Measurements from ENCODE around the gene BMAL1. TPM values are rescaled to one million over a fixed set of nuclear protein-coding genes. Genes with fewer than 3 reads are reported as not detected.

BMAL1 gene
- total and polyA plus RNA-seq, 2 of the 8 experiments (the other 6 are each of a cell fraction or from before 2014, with no cell fraction given) = 6.8 to 6.9 TPM

- TF ChIP-seq SP4 (IDR thresholded peaks at IDR 0.05; ENCODE audit: low read length) (no peak), TEAD4 (IDR thresholded peaks at IDR 0.05; ENCODE audit: low read depth, low read length) (no peak), CREB1 (IDR thresholded peaks at IDR 0.05) (no peak), PHF8 (conservative IDR thresholded peaks at IDR 0.05; ENCODE audit: low read depth, low read length) (no peak), EGR1 (IDR thresholded peaks at IDR 0.05; ENCODE audit: borderline replicate concordance, low read depth, low read length) (no peak)
- TF ChIP-seq, protein P1, sequence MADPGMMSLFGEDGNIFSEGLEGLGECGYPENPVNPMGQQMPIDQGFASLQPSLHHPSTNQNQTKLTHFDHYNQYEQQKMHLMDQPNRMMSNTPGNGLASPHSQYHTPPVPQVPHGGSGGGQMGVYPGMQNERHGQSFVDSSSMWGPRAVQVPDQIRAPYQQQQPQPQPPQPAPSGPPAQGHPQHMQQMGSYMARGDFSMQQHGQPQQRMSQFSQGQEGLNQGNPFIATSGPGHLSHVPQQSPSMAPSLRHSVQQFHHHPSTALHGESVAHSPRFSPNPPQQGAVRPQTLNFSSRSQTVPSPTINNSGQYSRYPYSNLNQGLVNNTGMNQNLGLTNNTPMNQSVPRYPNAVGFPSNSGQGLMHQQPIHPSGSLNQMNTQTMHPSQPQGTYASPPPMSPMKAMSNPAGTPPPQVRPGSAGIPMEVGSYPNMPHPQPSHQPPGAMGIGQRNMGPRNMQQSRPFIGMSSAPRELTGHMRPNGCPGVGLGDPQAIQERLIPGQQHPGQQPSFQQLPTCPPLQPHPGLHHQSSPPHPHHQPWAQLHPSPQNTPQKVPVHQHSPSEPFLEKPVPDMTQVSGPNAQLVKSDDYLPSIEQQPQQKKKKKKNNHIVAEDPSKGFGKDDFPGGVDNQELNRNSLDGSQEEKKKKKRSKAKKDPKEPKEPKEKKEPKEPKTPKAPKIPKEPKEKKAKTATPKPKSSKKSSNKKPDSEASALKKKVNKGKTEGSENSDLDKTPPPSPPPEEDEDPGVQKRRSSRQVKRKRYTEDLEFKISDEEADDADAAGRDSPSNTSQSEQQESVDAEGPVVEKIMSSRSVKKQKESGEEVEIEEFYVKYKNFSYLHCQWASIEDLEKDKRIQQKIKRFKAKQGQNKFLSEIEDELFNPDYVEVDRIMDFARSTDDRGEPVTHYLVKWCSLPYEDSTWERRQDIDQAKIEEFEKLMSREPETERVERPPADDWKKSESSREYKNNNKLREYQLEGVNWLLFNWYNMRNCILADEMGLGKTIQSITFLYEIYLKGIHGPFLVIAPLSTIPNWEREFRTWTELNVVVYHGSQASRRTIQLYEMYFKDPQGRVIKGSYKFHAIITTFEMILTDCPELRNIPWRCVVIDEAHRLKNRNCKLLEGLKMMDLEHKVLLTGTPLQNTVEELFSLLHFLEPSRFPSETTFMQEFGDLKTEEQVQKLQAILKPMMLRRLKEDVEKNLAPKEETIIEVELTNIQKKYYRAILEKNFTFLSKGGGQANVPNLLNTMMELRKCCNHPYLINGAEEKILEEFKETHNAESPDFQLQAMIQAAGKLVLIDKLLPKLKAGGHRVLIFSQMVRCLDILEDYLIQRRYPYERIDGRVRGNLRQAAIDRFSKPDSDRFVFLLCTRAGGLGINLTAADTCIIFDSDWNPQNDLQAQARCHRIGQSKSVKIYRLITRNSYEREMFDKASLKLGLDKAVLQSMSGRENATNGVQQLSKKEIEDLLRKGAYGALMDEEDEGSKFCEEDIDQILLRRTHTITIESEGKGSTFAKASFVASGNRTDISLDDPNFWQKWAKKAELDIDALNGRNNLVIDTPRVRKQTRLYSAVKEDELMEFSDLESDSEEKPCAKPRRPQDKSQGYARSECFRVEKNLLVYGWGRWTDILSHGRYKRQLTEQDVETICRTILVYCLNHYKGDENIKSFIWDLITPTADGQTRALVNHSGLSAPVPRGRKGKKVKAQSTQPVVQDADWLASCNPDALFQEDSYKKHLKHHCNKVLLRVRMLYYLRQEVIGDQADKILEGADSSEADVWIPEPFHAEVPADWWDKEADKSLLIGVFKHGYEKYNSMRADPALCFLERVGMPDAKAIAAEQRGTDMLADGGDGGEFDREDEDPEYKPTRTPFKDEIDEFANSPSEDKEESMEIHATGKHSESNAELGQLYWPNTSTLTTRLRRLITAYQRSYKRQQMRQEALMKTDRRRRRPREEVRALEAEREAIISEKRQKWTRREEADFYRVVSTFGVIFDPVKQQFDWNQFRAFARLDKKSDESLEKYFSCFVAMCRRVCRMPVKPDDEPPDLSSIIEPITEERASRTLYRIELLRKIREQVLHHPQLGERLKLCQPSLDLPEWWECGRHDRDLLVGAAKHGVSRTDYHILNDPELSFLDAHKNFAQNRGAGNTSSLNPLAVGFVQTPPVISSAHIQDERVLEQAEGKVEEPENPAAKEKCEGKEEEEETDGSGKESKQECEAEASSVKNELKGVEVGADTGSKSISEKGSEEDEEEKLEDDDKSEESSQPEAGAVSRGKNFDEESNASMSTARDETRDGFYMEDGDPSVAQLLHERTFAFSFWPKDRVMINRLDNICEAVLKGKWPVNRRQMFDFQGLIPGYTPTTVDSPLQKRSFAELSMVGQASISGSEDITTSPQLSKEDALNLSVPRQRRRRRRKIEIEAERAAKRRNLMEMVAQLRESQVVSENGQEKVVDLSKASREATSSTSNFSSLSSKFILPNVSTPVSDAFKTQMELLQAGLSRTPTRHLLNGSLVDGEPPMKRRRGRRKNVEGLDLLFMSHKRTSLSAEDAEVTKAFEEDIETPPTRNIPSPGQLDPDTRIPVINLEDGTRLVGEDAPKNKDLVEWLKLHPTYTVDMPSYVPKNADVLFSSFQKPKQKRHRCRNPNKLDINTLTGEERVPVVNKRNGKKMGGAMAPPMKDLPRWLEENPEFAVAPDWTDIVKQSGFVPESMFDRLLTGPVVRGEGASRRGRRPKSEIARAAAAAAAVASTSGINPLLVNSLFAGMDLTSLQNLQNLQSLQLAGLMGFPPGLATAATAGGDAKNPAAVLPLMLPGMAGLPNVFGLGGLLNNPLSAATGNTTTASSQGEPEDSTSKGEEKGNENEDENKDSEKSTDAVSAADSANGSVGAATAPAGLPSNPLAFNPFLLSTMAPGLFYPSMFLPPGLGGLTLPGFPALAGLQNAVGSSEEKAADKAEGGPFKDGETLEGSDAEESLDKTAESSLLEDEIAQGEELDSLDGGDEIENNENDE (IDR thresholded peaks at IDR 0.05; ENCODE audit: insufficient replicate concordance, low read length) = no peak
Observed at GRCh38 chr11:13308704-13309103, 31.1 kb downstream of the BMAL1 start (continued).

Data from H1 (cell line).